ENCODE results near the gene TMEM229A.
"Not testable (repeated sequence)": the region's sequence is repeated elsewhere in the genome, so short reads cannot be mapped to it uniquely, and the experiment has no call there.

Gene TMEM229A

DNA sequence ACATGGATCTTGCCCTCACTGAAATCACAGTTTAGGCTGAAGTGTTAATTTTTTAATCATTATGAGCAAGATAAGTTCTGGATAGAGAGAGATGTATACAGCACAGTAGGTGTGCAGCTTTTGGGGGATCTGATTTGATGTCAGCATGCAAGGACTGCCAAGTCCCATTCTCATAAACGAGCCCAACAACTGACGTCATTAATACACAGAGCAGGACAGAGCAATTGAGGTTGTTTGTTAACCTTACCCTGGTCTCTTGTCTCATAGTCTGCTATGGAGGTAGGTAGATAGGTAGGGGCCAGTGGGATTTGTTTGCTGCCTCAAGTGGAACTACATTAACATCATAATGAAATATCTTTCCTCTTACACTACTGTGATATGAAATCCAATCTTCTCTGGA is 8.6 kb upstream of the TMEM229A start:
- no peak for TF ChIP-seq EZH2phosphoT487 (IDR thresholded peaks at IDR 0.05; ENCODE audit: borderline replicate concordance)
- TF ChIP-seq, protein P1, sequence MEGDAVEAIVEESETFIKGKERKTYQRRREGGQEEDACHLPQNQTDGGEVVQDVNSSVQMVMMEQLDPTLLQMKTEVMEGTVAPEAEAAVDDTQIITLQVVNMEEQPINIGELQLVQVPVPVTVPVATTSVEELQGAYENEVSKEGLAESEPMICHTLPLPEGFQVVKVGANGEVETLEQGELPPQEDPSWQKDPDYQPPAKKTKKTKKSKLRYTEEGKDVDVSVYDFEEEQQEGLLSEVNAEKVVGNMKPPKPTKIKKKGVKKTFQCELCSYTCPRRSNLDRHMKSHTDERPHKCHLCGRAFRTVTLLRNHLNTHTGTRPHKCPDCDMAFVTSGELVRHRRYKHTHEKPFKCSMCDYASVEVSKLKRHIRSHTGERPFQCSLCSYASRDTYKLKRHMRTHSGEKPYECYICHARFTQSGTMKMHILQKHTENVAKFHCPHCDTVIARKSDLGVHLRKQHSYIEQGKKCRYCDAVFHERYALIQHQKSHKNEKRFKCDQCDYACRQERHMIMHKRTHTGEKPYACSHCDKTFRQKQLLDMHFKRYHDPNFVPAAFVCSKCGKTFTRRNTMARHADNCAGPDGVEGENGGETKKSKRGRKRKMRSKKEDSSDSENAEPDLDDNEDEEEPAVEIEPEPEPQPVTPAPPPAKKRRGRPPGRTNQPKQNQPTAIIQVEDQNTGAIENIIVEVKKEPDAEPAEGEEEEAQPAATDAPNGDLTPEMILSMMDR (conservative IDR thresholded peaks at IDR 0.05; ENCODE audit: low read length): no peak
- no peak overlapping the region for H3K4me3 ChIP-seq (ENCODE audit: low read length, poor library complexity, severe bottlenecking)
- no peaks in the 10 kb centered on the region for H3K27me3 ChIP-seq (ENCODE audit: insufficient read depth, low read length, poor library complexity, severe bottlenecking)
- H3K79me2 ChIP-seq (ENCODE audit: insufficient read depth, low read length): no peaks in the 10 kb centered on the region
- no peak overlapping the region for H3K4me2 ChIP-seq (ENCODE audit: low read depth, low read length, poor library complexity, severe bottlenecking)
- H3K9me2 ChIP-seq (replicated peaks; ENCODE audit: low read depth, low read length): no peaks in the 10 kb centered on the region
- H4K20me1 ChIP-seq (ENCODE audit: insufficient read depth, low read length, poor library complexity, severe bottlenecking): no peaks in the 10 kb centered on the region
- H3K36me3 ChIP-seq (ENCODE audit: insufficient read depth, low read length): no peaks in the 10 kb centered on the region
- H3K9me3 ChIP-seq (ENCODE audit: insufficient read depth, low read depth, low read length): no peaks in the 10 kb centered on the region
- H2AFZ ChIP-seq (ENCODE audit: low read length): no peak overlapping the region
- H3F3A ChIP-seq (ENCODE audit: low read depth): no peaks in the 10 kb centered on the region
- no peaks in the 10 kb centered on the region for H3K4me1 ChIP-seq (ENCODE audit: insufficient read depth, low read length, poor library complexity, severe bottlenecking)
- no peak overlapping the region for H3K9ac ChIP-seq (ENCODE audit: low read depth, low read length, poor library complexity, severe bottlenecking)

DNA sequence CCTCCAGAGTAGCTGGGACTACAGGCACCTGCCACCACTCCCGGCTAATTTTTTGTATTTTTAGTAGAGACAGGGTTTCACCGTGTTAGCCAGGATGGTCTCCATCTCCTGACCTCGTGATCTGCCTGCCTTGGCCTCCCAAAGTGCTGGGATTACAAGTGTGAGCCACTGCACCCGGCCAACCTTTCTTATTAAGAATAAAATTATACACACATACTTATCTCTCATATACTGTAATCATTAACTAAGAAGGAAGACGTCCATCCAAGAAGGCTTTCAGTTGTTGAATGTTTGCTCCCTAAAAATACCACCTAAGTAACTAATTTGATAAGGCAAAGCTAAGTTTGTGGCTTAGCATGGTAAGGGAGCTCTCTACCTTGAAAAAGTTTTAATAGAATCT is 5.0 kb upstream of the TMEM229A start:
- H3K9ac ChIP-seq (ENCODE audit: low read depth, low read length, poor library complexity, severe bottlenecking); H3K9me3 ChIP-seq (ENCODE audit: insufficient read depth, low read depth, low read length); H3F3A ChIP-seq (ENCODE audit: low read depth); H4K20me1 ChIP-seq (ENCODE audit: insufficient read depth, low read length, poor library complexity, severe bottlenecking); H3K4me2 ChIP-seq (ENCODE audit: low read depth, low read length, poor library complexity, severe bottlenecking); H3K9me2 ChIP-seq (replicated peaks; ENCODE audit: low read depth, low read length); H3K27me3 ChIP-seq (ENCODE audit: insufficient read depth, low read length, poor library complexity, severe bottlenecking); H3K4me1 ChIP-seq (ENCODE audit: insufficient read depth, low read length, poor library complexity, severe bottlenecking); H3K79me2 ChIP-seq (ENCODE audit: insufficient read depth, low read length); H2AFZ ChIP-seq (ENCODE audit: low read length); H3K4me3 ChIP-seq (ENCODE audit: low read length, poor library complexity, severe bottlenecking); H3K36me3 ChIP-seq (ENCODE audit: insufficient read depth, low read length): not testable (repeated sequence)

DNA sequence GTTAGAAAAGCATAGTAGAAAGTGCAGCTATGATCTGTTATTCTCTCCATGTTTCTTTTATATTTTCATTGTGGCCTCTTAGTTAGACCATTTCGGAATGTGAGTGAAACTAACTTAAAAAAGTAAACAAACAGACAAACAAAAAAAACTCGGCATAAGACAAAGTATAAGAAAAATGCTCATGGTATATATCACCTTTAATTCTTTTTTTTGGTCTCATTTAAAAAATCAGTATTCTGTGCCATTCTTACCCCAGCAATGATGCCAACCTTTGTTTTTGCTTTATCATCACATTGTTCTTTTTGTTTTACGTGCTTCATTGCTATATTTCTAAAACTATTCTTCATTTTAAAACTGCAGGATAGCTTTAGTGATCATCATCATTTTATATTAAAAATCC is 2.8 kb upstream of the TMEM229A start:
- H3K9me3 ChIP-seq (ENCODE audit: insufficient read depth, low read depth, low read length): no peaks in the 10 kb centered on the region
- no peak overlapping the region for H3K9ac ChIP-seq (ENCODE audit: low read depth, low read length, poor library complexity, severe bottlenecking)
- no peaks in the 10 kb centered on the region for H3K4me1 ChIP-seq (ENCODE audit: insufficient read depth, low read length, poor library complexity, severe bottlenecking)
- H3K4me3 ChIP-seq (ENCODE audit: low read length, poor library complexity, severe bottlenecking): no peak overlapping the region
- H3K79me2 ChIP-seq (ENCODE audit: insufficient read depth, low read length): no peaks in the 10 kb centered on the region
- no peaks in the 10 kb centered on the region for H3F3A ChIP-seq (ENCODE audit: low read depth)
- no peak overlapping the region for H3K4me2 ChIP-seq (ENCODE audit: low read depth, low read length, poor library complexity, severe bottlenecking)
- TF ChIP-seq EZH2phosphoT487 (IDR thresholded peaks at IDR 0.05; ENCODE audit: borderline replicate concordance): no peak
- TF ChIP-seq, protein P1 (conservative IDR thresholded peaks at IDR 0.05; ENCODE audit: low read length): no peak
- H3K36me3 ChIP-seq (ENCODE audit: insufficient read depth, low read length): no peaks in the 10 kb centered on the region
- H3K9me2 ChIP-seq (replicated peaks; ENCODE audit: low read depth, low read length): no peaks in the 10 kb centered on the region
- H3K27me3 ChIP-seq (ENCODE audit: insufficient read depth, low read length, poor library complexity, severe bottlenecking): no peaks in the 10 kb centered on the region
- H2AFZ ChIP-seq (ENCODE audit: low read length): no peak overlapping the region
- no peaks in the 10 kb centered on the region for H4K20me1 ChIP-seq (ENCODE audit: insufficient read depth, low read length, poor library complexity, severe bottlenecking)

DNA sequence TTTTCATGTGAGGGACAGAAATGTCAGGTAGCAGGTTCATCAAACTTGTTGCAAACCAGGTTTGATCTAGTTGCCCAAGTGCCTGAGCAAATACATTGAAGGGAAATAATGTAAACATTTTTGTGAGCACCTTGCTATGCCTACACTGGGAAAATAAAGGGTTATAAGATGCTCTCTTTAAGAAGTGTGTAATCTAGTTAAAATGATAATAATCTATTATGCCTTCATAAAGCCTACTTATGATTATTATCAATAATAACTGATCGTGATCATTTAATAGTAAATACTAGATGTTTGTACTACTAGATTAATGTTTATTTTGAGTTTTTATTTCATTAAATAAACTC is 1.9 kb upstream of the TMEM229A start:
- Histone ChIP-seq H3K79me2 (ENCODE audit: insufficient read depth, low read length) (no peaks in the 10 kb centered on the region), H3K4me2 (ENCODE audit: low read depth, low read length, poor library complexity, severe bottlenecking) (no peak overlapping the region), H2AFZ (ENCODE audit: low read length) (no peak overlapping the region), H3K27me3 (ENCODE audit: insufficient read depth, low read length, poor library complexity, severe bottlenecking) (no peaks in the 10 kb centered on the region), H3K4me3 (ENCODE audit: low read length, poor library complexity, severe bottlenecking) (no peak overlapping the region), H3K36me3 (ENCODE audit: insufficient read depth, low read length) (no peaks in the 10 kb centered on the region), H3K4me1 (ENCODE audit: insufficient read depth, low read length, poor library complexity, severe bottlenecking) (no peaks in the 10 kb centered on the region), H3F3A (ENCODE audit: low read depth) (no peaks in the 10 kb centered on the region), H3K9ac (ENCODE audit: low read depth, low read length, poor library complexity, severe bottlenecking) (no peak overlapping the region), H3K9me3 (ENCODE audit: insufficient read depth, low read depth, low read length) (no peaks in the 10 kb centered on the region), H4K20me1 (ENCODE audit: insufficient read depth, low read length, poor library complexity, severe bottlenecking) (no peaks in the 10 kb centered on the region), H3K9me2 (replicated peaks; ENCODE audit: low read depth, low read length) (no peaks in the 10 kb centered on the region)
- TF ChIP-seq, protein P1 (conservative IDR thresholded peaks at IDR 0.05; ENCODE audit: low read length): no peak
- TF ChIP-seq EZH2phosphoT487 (IDR thresholded peaks at IDR 0.05; ENCODE audit: borderline replicate concordance): no peak
